Esophagus (tissue), 2 donors: ENCODE data around the gene ITPR2. TPM values are rescaled to one million over a fixed set of nuclear protein-coding genes. Genes with fewer than 3 reads are reported as not detected.

ENCODE experiments used
- H3K27ac ChIP-seq, 2 donors: one replicate each; pipeline ENCODE4 v1.5.1; 2013; ENCODE audit warnings: low read depth in 2 of 2, mild to moderate bottlenecking in 2 of 2, inconsistent platforms in 1 of 2, low read length in 1 of 2, moderate library complexity in 1 of 2
- H3K27me3 ChIP-seq, 2 donors: one replicate each; pipeline ENCODE4 v1.6.1; 2013; ENCODE audit warnings: low read length in 2 of 2, control low read depth in 1 of 2, mild to moderate bottlenecking in 1 of 2; ENCODE audit not compliant: insufficient read depth in 2 of 2, control insufficient read depth in 1 of 2
- H3K36me3 ChIP-seq, 2 donors: one replicate each; pipeline ENCODE4 v1.6.1; 2013; ENCODE audit warnings: low read length in 1 of 2; ENCODE audit not compliant: control insufficient read depth in 2 of 2, insufficient read depth in 2 of 2
- H3K4me1 ChIP-seq, 2 donors: one replicate each; pipeline ENCODE4 v1.6.1; 2013; ENCODE audit warnings: low read length in 1 of 2; ENCODE audit not compliant: control insufficient read depth in 2 of 2, insufficient read depth in 2 of 2
- H3K4me3 ChIP-seq, 2 donors: one replicate each; pipeline ENCODE4 v1.5.1; 2013; ENCODE audit warnings: low read length in 2 of 2, mild to moderate bottlenecking in 2 of 2, low read depth in 1 of 2, moderate library complexity in 1 of 2
- H3K9me3 ChIP-seq, 2 donors: one replicate each; pipeline ENCODE4 v1.6.1; 2013; ENCODE audit warnings: mild to moderate bottlenecking in 2 of 2, low read depth in 1 of 2, low read length in 1 of 2, moderate library complexity in 1 of 2; ENCODE audit not compliant: control insufficient read depth in 2 of 2, insufficient read depth in 1 of 2
- WGBS, 2 donors: extraction: QIAGEN DNeasy Blood & Tissue Kit; methylation state at CpG; one replicate each; pipeline ENCODE4 v1.1.7; 2013; 5-methylcytosine and 5-hydroxymethylcytosine counted together
- polyA plus RNA-seq, 2 donors: library from polyadenylated mRNA; stranded (reverse); fragments of 200-250 nt; gene quantifications; one replicate each; pipeline ENCODE4 v1.2.3, GENCODE V29; 2013
- donor health status: healthy with polysubstance abuse.
- donor health status: Bipolar disorder and iron deficiency.

ITPR2 gene
- polyA plus RNA-seq, 2 donors = 4.8 to 5.7 TPM

DNA sequence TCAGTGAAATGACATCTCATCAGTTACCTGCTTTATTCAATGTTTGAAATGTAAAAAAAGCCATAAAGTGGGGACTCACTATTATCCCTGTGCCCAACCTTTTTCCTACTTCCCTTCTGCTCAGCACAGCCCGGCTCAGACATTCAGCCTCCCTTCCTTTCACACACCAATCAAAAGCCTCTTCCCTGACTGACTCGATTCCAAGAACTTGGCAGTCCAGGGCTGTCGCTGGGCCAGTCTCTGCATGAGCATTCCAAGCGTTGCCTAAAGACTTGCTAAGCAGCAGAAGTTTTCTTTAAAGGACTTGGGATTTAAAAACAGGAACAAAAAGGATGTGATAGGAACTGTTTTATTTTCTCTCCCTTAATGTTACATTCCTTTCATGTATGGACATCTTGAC is 22.7 kb downstream of the ITPR2 start:
- H3K4me3 ChIP-seq = no peak overlapping the region
- H3K27ac ChIP-seq = peak overlapping the region in 1 of 2 donors; percentile 41
- H3K36me3 ChIP-seq = no peaks in the 10 kb centered on the region
- H3K4me1 ChIP-seq = peaks cover 0 to 3% of the 10 kb centered on the region in 2 donors
- 18 to 26% methylated on average over 4 of the region's 4 CpGs for WGBS, 2 donors
- H3K27me3 ChIP-seq = no peaks in the 10 kb centered on the region
- H3K9me3 ChIP-seq = no peaks in the 10 kb centered on the region

DNA sequence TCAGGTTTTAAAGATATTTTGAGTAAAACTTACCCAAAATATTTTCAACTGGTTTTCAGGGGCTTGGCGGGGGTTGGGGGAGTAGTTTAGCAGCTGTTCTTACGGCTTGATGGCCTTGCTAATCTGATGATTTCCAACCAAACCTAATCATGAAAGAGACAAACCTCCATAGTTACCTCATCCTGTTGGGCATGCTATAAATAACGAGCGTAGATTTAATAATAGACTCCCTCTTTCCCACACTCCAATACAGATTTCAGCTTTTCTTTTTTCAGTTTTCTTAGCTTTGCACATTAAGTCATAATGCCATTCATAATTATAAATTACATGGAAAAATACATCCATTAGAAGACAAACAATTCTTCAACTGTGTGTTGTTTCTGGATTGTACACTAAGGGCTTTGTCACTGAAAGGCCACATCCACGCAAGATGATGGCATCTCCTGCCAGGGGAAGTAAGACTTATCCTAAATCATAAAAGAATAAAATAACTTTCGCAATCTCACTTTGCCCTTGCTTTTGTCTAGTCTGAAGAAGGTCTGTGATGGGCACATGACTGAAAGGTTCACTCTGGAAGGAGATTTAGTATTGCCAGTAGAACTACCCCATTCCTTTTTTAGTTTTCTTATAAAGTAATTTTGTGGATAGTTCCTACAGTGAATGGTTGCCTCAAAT is 23.2 kb downstream of the ITPR2 start:
- Histone ChIP-seq H3K4me1 (peaks cover 0 to 3% of the 10 kb centered on the region in 2 donors), H3K27me3 (no peaks in the 10 kb centered on the region), H3K9me3 (no peaks in the 10 kb centered on the region), H3K36me3 (no peaks in the 10 kb centered on the region), H3K4me3 (no peak overlapping the region), H3K27ac (no peak overlapping the region)
- WGBS, 2 donors = 82 to 86% methylated on average over 6 of the region's 6 CpGs

DNA sequence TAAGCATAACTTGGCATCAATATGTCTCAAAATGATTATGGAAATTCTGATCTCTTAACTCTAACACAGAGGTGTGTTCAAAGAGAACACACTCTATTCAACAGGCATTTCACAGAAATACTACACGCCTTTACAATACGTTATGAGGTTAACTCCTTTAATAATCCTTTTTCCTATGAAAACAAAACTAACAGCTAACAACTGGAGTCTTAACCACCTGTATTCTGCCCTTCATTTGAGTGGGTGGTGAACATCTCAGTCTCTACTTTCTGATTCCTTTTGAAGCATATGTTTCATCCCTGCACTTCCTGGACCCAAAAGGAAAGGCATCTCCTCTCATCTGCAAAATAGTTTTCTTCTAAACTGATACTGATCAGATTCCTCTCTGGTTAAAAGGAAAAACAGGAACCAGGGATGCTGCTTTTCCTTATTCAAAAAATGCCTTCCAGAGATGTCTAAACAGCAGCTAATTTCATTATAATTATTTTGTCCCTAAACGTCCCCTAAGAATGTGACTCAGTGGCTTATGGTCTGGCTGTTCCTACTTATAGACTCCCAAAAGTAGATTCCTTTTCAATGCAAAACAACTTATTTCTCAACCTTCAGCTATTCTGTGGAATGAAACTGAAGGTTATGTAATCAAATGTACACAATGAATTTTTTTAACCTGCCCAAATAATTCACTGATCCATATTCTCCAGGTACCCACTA is 24.1 kb downstream of the ITPR2 start:
- H3K27ac ChIP-seq = no peak overlapping the region
- H3K4me1 ChIP-seq = peaks cover 0 to 3% of the 10 kb centered on the region in 2 donors
- no peak overlapping the region for H3K4me3 ChIP-seq
- no peaks in the 10 kb centered on the region for H3K36me3 ChIP-seq
- WGBS, 2 donors = 53 to 60% methylated on average over 3 of the region's 3 CpGs
- no peaks in the 10 kb centered on the region for H3K9me3 ChIP-seq
- H3K27me3 ChIP-seq = no peaks in the 10 kb centered on the region

DNA sequence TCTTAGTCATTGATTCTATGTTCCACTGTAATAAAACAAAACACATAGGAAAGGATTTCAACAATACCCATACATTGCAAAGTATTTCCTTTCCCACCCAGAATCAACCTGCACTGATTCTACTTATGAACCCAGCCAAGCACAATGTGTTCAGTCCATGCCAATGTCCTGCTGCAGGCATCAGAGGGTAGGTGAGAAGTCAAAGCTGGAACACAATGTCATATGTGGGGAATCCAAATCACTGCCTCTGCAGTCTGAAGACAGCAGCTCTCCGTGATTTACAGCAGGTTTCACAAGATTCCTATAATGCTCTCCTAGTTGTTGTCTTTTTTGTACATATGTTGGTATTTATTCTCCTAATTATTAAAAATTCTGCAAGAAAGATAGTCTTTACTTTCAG is 25.7 kb downstream of the ITPR2 start:
- WGBS, 2 donors = 90 to 98% methylated on average over 1 of the region's 1 CpG
- no peaks in the 10 kb centered on the region for H3K9me3 ChIP-seq
- no peak overlapping the region for H3K4me3 ChIP-seq
- H3K27me3 ChIP-seq = no peaks in the 10 kb centered on the region
- H3K4me1 ChIP-seq = peaks cover 0 to 3% of the 10 kb centered on the region in 2 donors
- no peak overlapping the region for H3K27ac ChIP-seq
- H3K36me3 ChIP-seq = no peaks in the 10 kb centered on the region

DNA sequence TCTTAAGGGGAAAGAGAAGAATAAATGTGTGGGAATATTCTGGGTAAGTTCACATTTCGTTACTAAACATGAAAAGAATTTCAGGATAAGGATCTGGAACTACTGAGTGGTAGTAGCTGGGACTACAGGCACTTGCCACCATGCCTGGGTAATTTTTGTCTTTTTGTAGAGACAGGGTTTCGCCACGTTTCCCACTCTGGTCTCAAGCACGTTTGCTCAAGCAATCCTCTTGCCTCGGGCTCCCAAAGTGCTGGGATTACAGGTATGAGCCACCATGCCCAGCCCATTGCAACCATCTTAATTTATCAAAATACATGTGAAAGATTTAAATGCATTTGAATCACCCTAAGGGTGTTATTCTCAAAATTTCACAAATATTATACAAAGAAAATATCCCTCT is 26.4 kb downstream of the ITPR2 start:
- Histone ChIP-seq H3K9me3 (no peaks in the 10 kb centered on the region), H3K4me1 (peaks cover 0 to 3% of the 10 kb centered on the region in 2 donors), H3K4me3 (no peak overlapping the region), H3K27ac (no peak overlapping the region), H3K27me3 (no peaks in the 10 kb centered on the region), H3K36me3 (no peaks in the 10 kb centered on the region)
- WGBS, 2 donors = 72 to 89% methylated on average over 5 of the region's 5 CpGs

DNA sequence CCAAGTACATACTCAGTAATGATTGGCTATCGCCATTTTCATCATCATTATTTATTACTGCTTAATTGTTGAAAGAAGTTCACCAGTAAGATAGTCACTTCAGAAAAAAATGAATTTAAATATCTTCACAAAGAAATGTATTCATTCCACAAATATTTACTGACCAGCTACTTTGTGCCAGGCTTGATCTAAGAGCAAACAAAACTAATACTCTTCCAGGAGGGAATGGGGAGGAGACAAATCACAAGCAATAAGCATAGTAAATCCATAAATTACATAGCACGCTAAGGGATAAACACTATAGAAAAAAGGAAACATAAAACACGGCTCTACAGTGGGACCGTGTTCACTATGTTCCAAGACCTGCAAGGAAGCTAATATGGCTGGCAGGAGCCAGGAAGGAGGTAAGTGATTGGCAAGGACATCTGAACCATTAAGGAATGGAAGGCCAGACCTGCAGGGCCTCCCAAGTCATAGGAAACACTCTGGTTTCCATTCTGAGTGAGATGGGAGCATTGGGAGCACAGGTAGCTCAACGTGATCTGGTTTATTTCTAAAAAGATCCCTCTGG is 27.5 kb downstream of the ITPR2 start:
- Histone ChIP-seq H3K27me3 (no peaks in the 10 kb centered on the region), H3K36me3 (no peaks in the 10 kb centered on the region), H3K27ac (no peak overlapping the region), H3K9me3 (no peaks in the 10 kb centered on the region), H3K4me3 (no peak overlapping the region), H3K4me1 (peaks cover 3 to 4% of the 10 kb centered on the region in 2 donors)
- WGBS, 2 donors = 79 to 86% methylated on average over 5 of the region's 5 CpGs

DNA sequence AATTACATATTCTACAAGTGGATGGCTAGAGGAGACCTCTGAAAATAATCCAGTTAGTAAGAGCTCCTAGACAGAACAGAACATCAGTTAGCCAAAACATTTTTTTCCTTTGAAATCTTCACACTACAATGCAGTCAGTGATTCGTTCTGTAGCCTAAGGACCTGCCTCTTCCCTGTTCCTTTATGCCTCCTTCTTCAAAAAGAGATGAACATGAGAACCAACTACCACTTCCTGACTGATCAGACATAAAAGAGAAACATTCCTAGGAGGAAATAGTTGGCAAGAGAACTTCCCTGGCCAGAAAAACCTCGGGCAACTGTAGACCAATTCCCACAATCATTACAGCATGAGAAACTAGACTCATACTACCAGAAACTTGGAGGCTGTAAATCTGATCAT is 29.4 kb downstream of the ITPR2 start:
- H3K27ac ChIP-seq = no peak overlapping the region
- no peaks in the 10 kb centered on the region for H3K9me3 ChIP-seq
- no peaks in the 10 kb centered on the region for H3K36me3 ChIP-seq
- H3K4me3 ChIP-seq = no peak overlapping the region
- WGBS, 2 donors = 18 to 23% methylated on average over 2 of the region's 2 CpGs
- H3K4me1 ChIP-seq = peaks cover 0 to 4% of the 10 kb centered on the region in 2 donors
- no peaks in the 10 kb centered on the region for H3K27me3 ChIP-seq

DNA sequence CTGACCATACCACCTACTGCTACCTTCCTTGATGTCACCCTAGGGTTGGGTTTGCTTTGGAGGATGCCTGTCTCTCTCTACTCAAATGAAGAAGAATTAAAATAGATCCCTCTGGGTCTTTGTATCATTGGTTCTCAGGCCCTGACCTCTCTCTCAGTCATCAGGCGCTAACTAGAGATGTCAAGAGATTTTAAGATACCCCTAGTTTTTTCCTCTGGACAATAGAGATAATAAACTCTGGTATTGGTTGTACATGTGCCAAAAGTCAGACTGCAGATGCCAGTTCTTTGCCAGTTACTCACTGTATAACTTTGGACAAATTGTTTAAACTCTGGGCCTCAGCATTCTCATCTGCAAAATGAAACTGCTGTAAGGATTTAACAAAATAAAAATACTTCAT is 31.5 kb downstream of the ITPR2 start:
- H3K4me1 ChIP-seq = peaks cover 0 to 4% of the 10 kb centered on the region in 2 donors
- no peak overlapping the region for H3K4me3 ChIP-seq
- H3K36me3 ChIP-seq = no peaks in the 10 kb centered on the region
- no peak overlapping the region for H3K27ac ChIP-seq
- H3K27me3 ChIP-seq = no peaks in the 10 kb centered on the region
- WGBS, 2 donors = 98 to 100% methylated on average over 1 of the region's 1 CpG
- H3K9me3 ChIP-seq = no peaks in the 10 kb centered on the region

DNA sequence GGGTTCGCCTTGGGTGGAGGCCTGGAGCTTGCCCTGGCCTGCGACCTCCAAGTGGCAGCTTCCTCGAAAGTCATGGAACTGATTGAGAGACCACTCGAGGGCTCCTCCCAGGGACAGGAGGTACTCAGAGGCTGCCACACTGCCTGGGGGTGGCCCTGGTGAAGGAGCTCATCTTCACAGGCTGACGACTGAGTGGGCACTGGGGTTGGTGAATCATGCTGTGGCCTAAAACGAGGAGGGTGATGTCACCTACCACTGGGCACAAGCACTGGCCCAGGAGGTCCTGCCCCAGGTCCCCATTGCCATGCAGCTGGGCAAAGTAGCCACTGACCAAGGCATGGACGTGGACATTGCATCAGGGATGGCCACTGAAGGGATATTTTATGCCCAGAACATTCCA is 32.1 kb downstream of the ITPR2 start:
- 91 to 94% methylated on average over 7 of the region's 7 CpGs for WGBS, 2 donors
- Histone ChIP-seq H3K27ac (no peak overlapping the region), H3K36me3 (no peaks in the 10 kb centered on the region), H3K4me1 (peaks cover 0 to 4% of the 10 kb centered on the region in 2 donors), H3K9me3 (no peaks in the 10 kb centered on the region), H3K4me3 (no peak overlapping the region), H3K27me3 (no peaks in the 10 kb centered on the region)
